ENCODE results near the gene NCAM1.

NCAM1 gene

GRCh38 chr11:113182288-113182687 lies 221.1 kb downstream of the NCAM1 start:
- Histone ChIP-seq H3K4me2 (ENCODE audit: low read length) (no peak overlapping the region), H3K4me3 (ENCODE audit: low read length) (no peak overlapping the region), H3K27ac (ENCODE audit: low read length) (no peak overlapping the region), H2AFZ (ENCODE audit: low read depth, low read length) (no peak overlapping the region), H3K9ac (ENCODE audit: low read length) (no peak overlapping the region), H4K20me1 (ENCODE audit: insufficient read depth, low read length) (no peaks in the 10 kb centered on the region), H3K4me1 (ENCODE audit: low read length) (no peaks in the 10 kb centered on the region), H3K79me2 (ENCODE audit: low read length) (no peaks in the 10 kb centered on the region), H3K9me3 (ENCODE audit: insufficient read depth, low read length) (no peaks in the 10 kb centered on the region), H3K36me3 (replicated peaks; ENCODE audit: low read depth, low read length) (no peaks in the 10 kb centered on the region), H3K27me3 (ENCODE audit: low read depth, low read length) (peaks cover 43% of the 10 kb centered on the region)
- no peak for TF ChIP-seq EZH2phosphoT487 (IDR thresholded peaks at IDR 0.05; ENCODE audit: low read depth)
- TF ChIP-seq, protein P1, sequence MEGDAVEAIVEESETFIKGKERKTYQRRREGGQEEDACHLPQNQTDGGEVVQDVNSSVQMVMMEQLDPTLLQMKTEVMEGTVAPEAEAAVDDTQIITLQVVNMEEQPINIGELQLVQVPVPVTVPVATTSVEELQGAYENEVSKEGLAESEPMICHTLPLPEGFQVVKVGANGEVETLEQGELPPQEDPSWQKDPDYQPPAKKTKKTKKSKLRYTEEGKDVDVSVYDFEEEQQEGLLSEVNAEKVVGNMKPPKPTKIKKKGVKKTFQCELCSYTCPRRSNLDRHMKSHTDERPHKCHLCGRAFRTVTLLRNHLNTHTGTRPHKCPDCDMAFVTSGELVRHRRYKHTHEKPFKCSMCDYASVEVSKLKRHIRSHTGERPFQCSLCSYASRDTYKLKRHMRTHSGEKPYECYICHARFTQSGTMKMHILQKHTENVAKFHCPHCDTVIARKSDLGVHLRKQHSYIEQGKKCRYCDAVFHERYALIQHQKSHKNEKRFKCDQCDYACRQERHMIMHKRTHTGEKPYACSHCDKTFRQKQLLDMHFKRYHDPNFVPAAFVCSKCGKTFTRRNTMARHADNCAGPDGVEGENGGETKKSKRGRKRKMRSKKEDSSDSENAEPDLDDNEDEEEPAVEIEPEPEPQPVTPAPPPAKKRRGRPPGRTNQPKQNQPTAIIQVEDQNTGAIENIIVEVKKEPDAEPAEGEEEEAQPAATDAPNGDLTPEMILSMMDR (IDR thresholded peaks at IDR 0.05; ENCODE audit: low read depth, low read length), result no peak

DNA sequence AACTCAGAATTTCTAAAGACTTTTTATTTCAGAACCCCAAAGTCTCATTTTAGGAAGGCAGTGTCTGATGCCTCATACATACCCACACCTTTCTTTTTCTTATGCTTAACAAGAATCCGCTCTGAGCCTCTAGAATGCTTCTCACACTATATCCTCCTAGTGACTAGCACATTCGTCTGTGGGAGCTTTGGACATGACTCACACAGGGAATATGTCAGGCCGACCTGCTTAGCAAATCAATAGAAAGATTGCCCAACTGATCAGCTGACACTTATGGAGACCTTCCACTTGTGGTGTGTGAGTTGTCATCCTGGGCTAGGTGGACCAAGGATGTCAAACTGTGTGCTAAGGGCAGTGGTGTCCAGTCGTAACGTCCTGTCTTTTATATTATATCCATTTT lies 223.3 kb downstream of the NCAM1 start:
- Histone ChIP-seq H3K4me3 (ENCODE audit: low read length) (no peak overlapping the region), H4K20me1 (ENCODE audit: insufficient read depth, low read length) (no peaks in the 10 kb centered on the region), H3K9ac (ENCODE audit: low read length) (no peak overlapping the region), H3K27me3 (ENCODE audit: low read depth, low read length) (peaks cover 25% of the 10 kb centered on the region), H3K4me1 (ENCODE audit: low read length) (no peaks in the 10 kb centered on the region), H3K4me2 (ENCODE audit: low read length) (no peak overlapping the region), H3K27ac (ENCODE audit: low read length) (no peak overlapping the region), H3K36me3 (replicated peaks; ENCODE audit: low read depth, low read length) (no peaks in the 10 kb centered on the region), H3K79me2 (ENCODE audit: low read length) (no peaks in the 10 kb centered on the region), H3K9me3 (ENCODE audit: insufficient read depth, low read length) (no peaks in the 10 kb centered on the region), H2AFZ (ENCODE audit: low read depth, low read length) (no peak overlapping the region)
- TF ChIP-seq, protein P1 (IDR thresholded peaks at IDR 0.05; ENCODE audit: low read depth, low read length), result no peak
- TF ChIP-seq EZH2phosphoT487 (IDR thresholded peaks at IDR 0.05; ENCODE audit: low read depth), result no peak

DNA sequence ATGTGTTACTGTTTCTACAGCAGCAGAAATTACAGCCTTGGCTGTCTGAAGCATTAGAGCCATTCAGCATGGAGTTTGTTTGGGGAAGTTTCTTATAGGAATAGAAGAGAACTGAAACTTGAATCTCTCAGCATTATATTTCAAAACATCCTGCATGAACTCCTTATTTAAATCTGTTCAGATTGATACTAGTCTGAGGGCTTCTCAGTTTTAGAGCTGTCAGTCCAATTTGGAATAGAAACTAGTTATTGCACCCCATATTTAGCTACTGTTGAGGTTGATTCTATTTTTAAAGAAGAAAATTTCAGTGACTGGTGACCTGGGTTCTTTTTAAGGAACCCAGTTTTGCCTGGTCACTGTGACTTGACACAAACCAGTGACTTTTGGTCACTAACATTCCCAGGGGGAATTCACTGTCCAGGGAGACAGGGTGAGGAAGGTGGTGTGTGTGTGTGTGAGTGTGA lies 227.2 kb downstream of the NCAM1 start:
- Histone ChIP-seq H2AFZ (ENCODE audit: low read depth, low read length) (no peak overlapping the region), H3K27ac (ENCODE audit: low read length) (no peak overlapping the region), H3K27me3 (ENCODE audit: low read depth, low read length) (peaks cover 4% of the 10 kb centered on the region), H3K4me3 (ENCODE audit: low read length) (no peak overlapping the region), H3K9me3 (ENCODE audit: insufficient read depth, low read length) (no peaks in the 10 kb centered on the region), H3K79me2 (ENCODE audit: low read length) (no peaks in the 10 kb centered on the region), H3K4me1 (ENCODE audit: low read length) (no peaks in the 10 kb centered on the region), H4K20me1 (ENCODE audit: insufficient read depth, low read length) (no peaks in the 10 kb centered on the region), H3K4me2 (ENCODE audit: low read length) (no peak overlapping the region), H3K9ac (ENCODE audit: low read length) (no peak overlapping the region), H3K36me3 (replicated peaks; ENCODE audit: low read depth, low read length) (no peaks in the 10 kb centered on the region)
- TF ChIP-seq, protein P1 (IDR thresholded peaks at IDR 0.05; ENCODE audit: low read depth, low read length), result no peak
- no peak for TF ChIP-seq EZH2phosphoT487 (IDR thresholded peaks at IDR 0.05; ENCODE audit: low read depth)

GRCh38 chr11:113189909-113190667 lies 228.9 kb downstream of the NCAM1 start:
- Histone ChIP-seq H4K20me1 (ENCODE audit: insufficient read depth, low read length) (no peaks in the 10 kb centered on the region), H3K4me2 (ENCODE audit: low read length) (no peak overlapping the region)

More at GRCh38 chr11:113189909-113190667, 228.9 kb downstream of the NCAM1 start:
- Histone ChIP-seq H3K27ac (ENCODE audit: low read length) (no peak overlapping the region), H3K4me3 (ENCODE audit: low read length) (no peak overlapping the region), H3K9me3 (ENCODE audit: insufficient read depth, low read length) (no peaks in the 10 kb centered on the region), H3K9ac (ENCODE audit: low read length) (no peak overlapping the region), H3K4me1 (ENCODE audit: low read length) (no peaks in the 10 kb centered on the region), H3K79me2 (ENCODE audit: low read length) (no peaks in the 10 kb centered on the region), H3K36me3 (replicated peaks; ENCODE audit: low read depth, low read length) (no peaks in the 10 kb centered on the region), H3K27me3 (ENCODE audit: low read depth, low read length) (peaks cover 6% of the 10 kb centered on the region), H2AFZ (ENCODE audit: low read depth, low read length) (no peak overlapping the region)
- TF ChIP-seq EZH2phosphoT487 (IDR thresholded peaks at IDR 0.05; ENCODE audit: low read depth), result no peak
- TF ChIP-seq, protein P1 (IDR thresholded peaks at IDR 0.05; ENCODE audit: low read depth, low read length), result no peak
